Spleen (tissue), 11 donors: ENCODE data around the gene RPS27. TPM values are rescaled to one million over a fixed set of nuclear protein-coding genes. Genes with fewer than 3 reads are reported as not detected.

Experiments used
- DNase-seq: peaks from one replicate; pipeline ENCODE4 v3.0.0-alpha.2; 2020
- H3K27ac ChIP-seq, 8 donors: fragments of 200-600 bp; sonication (generic) in 7 of 8; 1 replicate in 4 of 8; 2 replicates in 4 of 8; pipeline versions ENCODE4 v1.5.0 to v1.8.0; 2016 to 2021; ENCODE audit warnings: inconsistent platforms in 4 of 8, mild to moderate bottlenecking in 4 of 8, moderate library complexity in 1 of 8
- H3K27me3 ChIP-seq, 7 donors: fragments of 200-600 bp; sonication (generic) in 6 of 7; replicated peaks in 1 of 7; 1 replicate in 4 of 7; 2 replicates in 3 of 7; pipeline versions ENCODE4 v1.5.0 to v1.8.0; 2016 to 2021; ENCODE audit warnings: inconsistent platforms in 3 of 7, mild to moderate bottlenecking in 1 of 7
- H3K36me3 ChIP-seq, 6 donors: fragments of 200-600 bp; sonication (generic) in 5 of 6; 1 replicate in 4 of 6; 2 replicates in 2 of 6; pipeline versions ENCODE4 v1.5.0 to v1.8.0; 2016 to 2021; ENCODE audit warnings: inconsistent platforms in 2 of 6
- H3K4me1 ChIP-seq, 6 donors: fragments of 200-600 bp; sonication (generic) in 5 of 6; 1 replicate in 3 of 6; 2 replicates in 3 of 6; pipeline versions ENCODE4 v1.5.0 to v1.8.0; 2016 to 2021; ENCODE audit warnings: inconsistent platforms in 3 of 6
- H3K4me3 ChIP-seq, 8 donors: fragments of 200-600 bp; sonication (generic) in 7 of 8; 1 replicate in 4 of 8; 2 replicates in 4 of 8; pipeline versions ENCODE4 v1.5.0 to v1.8.0; 2016 to 2021; ENCODE audit warnings: inconsistent platforms in 4 of 8, mild to moderate bottlenecking in 4 of 8, moderate library complexity in 2 of 8
- H3K9me3 ChIP-seq, 8 donors: fragments of 200-600 bp; sonication (generic) in 7 of 8; 1 replicate in 4 of 8; 2 replicates in 4 of 8; pipeline versions ENCODE4 v1.5.0 to v1.8.0; 2016 to 2021; ENCODE audit warnings: inconsistent platforms in 4 of 8
- POLR2A ChIP-seq, 3 donors: fragments of 450-650 bp; IDR thresholded peaks; one replicate each; pipeline ENCODE4 v1.5.1; 2017; ENCODE audit warnings: antibody characterized with exemption in 3 of 3, mild to moderate bottlenecking in 1 of 3
- POLR2AphosphoS5 ChIP-seq, 3 donors: sonication (generic); formaldehyde crosslinking; IDR thresholded peaks; one replicate each; pipeline ENCODE4 v1.5.1; 2017; ENCODE audit warnings: antibody characterized with exemption in 3 of 3
- WGBS, 5 donors: extraction: QIAGEN DNeasy Blood & Tissue Kit in 3 of 5; methylation state at CpG; one replicate each; pipeline versions ENCODE4 v1.1.5 to v1.1.7; 2013 to 2018; 5-methylcytosine and 5-hydroxymethylcytosine counted together
- intact Hi-C: fragments of 100-400 bp; cut with DNase I; formaldehyde crosslinking; loops from one replicate; pipeline ENCODE4 v1.15.0; 2023; ENCODE audit warnings: low total_unique reads
- polyA plus RNA-seq, 3 donors: library from polyadenylated mRNA; stranded (reverse); fragments of 200-250 nt; gene quantifications; one replicate each; pipeline ENCODE4 v1.2.1, GENCODE V29; 2013
- total RNA-seq, 7 donors: library from RNA; depleted of rRNA in 3 of 7; stranded (reverse); fragments of >200 nt in 3 of 7; fragmentation: NEBNext Ultra II Directional in 4 of 7; extraction: Animal tissue kit (Norgen Biotek cat#: 25700) in 4 of 7; gene quantifications; one replicate each; pipeline versions ENCODE4 v1.1.0 to v1.2.1, GENCODE V29; 2016 to 2021
- TF ChIP-seq, protein P1 (sequence below), 11 experiments: fragments of 200-600 bp in 7 of 11; fragments of 450-650 bp in 4 of 11; sonication (generic) in 4 of 11; IDR thresholded peaks in 8 of 11; conservative IDR thresholded peaks in 3 of 11; 1 replicate in 7 of 11; 2 replicates in 4 of 11; pipeline versions ENCODE4 v1.4.0 to v1.8.0; 2016 to 2021; ENCODE audit warnings: antibody characterized with exemption in 11 of 11, inconsistent platforms in 4 of 11, mild to moderate bottlenecking in 1 of 11
- donor health status: healthy with polysubstance abuse.
- donor health status: DM: no; HTN: no; CAD: no; lungs with moderate emphysema.
- donor health status: DM: no; HTN: no; CAD: no.
- donor health status: Bipolar disorder and iron deficiency.
- donor health status: healthy.
- donor health status: DM: no; HTN: no; CAD: no.
- donor health status: DM: yes; HTN: yes; CAD: no.

RPS27 gene
- total and polyA plus RNA-seq, 10 donors: 1,398 to 23,475 (median 2,447) TPM

DNA sequence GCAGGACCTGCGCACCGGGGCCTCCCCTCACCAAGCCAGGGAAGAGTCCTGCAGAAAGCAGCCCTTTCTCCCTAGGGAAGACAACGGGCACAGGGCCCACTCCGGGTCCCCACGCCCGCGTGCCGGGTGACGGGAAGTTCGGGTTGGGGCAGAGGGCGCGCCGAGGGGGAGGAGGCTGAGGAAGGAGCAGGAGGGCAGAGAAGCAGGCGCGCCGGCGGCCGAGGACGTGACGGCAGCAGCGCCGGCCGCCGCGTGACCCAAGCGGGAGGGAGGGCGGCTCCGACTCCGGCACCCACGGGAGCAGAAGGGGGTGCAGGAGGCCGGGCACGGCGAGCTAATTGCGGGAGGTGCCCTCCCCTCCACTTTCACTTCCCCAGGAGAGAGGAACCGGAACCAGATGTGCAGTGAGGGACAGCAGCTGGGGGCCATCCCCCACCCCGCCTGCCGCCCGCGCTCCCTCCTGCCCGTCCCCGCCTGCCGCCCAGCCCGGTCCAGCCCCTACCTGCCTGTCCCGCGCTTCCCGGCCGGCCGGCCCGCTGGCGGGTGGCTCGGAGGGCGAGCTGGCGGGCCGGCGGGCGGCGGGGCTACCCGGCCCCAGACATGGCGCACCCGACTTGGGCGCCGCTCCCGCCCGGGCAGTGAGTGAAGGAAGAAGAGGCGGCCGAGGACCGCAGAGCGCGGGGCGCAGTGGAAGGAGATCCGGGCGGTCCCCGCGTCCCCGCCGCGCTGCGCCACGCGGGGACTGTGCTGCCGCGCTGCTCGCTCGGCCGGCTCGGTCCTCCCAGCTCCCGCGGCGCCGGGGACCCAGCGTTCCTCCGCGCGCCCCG, 44.6 kb upstream of the RPS27 start:
- TF ChIP-seq, protein P1, sequence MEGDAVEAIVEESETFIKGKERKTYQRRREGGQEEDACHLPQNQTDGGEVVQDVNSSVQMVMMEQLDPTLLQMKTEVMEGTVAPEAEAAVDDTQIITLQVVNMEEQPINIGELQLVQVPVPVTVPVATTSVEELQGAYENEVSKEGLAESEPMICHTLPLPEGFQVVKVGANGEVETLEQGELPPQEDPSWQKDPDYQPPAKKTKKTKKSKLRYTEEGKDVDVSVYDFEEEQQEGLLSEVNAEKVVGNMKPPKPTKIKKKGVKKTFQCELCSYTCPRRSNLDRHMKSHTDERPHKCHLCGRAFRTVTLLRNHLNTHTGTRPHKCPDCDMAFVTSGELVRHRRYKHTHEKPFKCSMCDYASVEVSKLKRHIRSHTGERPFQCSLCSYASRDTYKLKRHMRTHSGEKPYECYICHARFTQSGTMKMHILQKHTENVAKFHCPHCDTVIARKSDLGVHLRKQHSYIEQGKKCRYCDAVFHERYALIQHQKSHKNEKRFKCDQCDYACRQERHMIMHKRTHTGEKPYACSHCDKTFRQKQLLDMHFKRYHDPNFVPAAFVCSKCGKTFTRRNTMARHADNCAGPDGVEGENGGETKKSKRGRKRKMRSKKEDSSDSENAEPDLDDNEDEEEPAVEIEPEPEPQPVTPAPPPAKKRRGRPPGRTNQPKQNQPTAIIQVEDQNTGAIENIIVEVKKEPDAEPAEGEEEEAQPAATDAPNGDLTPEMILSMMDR (IDR thresholded peaks at IDR 0.05 in 8 of 11, conservative IDR thresholded peaks at IDR 0.05 in 3 of 11): no peak
- TF ChIP-seq POLR2A (IDR thresholded peaks at IDR 0.05) (peak in 2 of 3 donors; percentile 14 to 20), POLR2AphosphoS5 (IDR thresholded peaks at IDR 0.05) (peak; percentile 93 to 97 (median 94))
- peak overlapping the region; percentile 96 to 100 (median 99) for H3K27ac ChIP-seq
- H3K27me3 ChIP-seq: no peaks in the 10 kb centered on the region
- H3K9me3 ChIP-seq: no peaks in the 10 kb centered on the region
- DNase-seq: peak; percentile 99
- intact Hi-C loops: no loop called here
- 0 to 1% (median 0%) methylated on average over 18 to 95 of the region's 95 CpGs for WGBS, 5 donors
- H3K4me3 ChIP-seq: peak overlapping the region; percentile 74 to 99 (median 90)
- H3K4me1 ChIP-seq: peaks cover 14 to 93% (median 49%) of the 10 kb centered on the region in 6 donors
- H3K36me3 ChIP-seq: peaks cover 0 to 73% (median 64%) of the 10 kb centered on the region in 6 donors

DNA sequence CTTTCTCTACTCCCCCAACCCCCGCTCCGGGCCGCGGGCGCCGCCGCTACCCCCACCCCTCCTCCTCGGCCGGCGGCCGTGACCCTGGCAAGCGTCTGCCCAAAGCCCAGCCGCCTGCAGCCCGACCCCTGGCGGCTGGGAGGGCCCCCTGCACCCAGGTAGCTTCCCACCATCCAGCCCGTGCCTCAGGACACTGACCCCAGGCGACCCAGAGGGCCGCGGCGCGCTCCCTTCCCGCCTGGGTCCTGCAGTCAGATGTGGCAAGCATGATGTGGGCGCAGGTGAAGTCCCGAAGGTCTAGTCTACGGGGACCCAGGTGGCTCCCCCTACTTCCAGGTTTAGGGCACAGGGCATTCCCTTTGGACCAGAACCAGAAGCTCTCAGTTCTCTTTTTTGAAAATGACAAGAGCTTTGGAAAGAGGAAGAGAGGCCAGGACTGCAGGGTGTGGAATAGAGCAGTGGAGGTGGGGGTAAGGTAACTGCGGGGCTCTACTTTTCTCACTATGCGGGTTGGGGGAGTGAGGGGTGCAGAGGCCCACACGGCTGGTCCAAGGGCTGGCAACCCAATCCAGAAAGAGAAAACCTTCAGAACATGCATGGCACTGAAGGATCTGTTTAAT, 43.8 kb upstream of the RPS27 start, which contains the start of gene DENND4B:
TSS of gene DENND4B (minus strand) at position 97 of the 620 bp plus-strand sequence. CDS start 2,344 bp downstream, outside the sequence.
- 6 to 12% (median 11%) methylated on average over 16 to 28 of the region's 28 CpGs for WGBS, 5 donors

GRCh38 chr1:153951183-153951582, 39.4 kb upstream of the RPS27 start:
- no peaks in the 10 kb centered on the region for H3K27me3 ChIP-seq
- peak in 1 of 3 donors; percentile 12 for TF ChIP-seq POLR2AphosphoS5 (IDR thresholded peaks at IDR 0.05)
- TF ChIP-seq, protein P1 (IDR thresholded peaks at IDR 0.05 in 8 of 11, conservative IDR thresholded peaks at IDR 0.05 in 3 of 11): no peak
- H3K4me1 ChIP-seq: peaks cover 19 to 80% (median 37%) of the 10 kb centered on the region in 6 donors
- H3K27ac ChIP-seq: peak overlapping the region in 1 of 8 donors; percentile 27
- WGBS, 5 donors: 90 to 96% (median 91%) methylated on average over 11 of the region's 11 CpGs
- no peak overlapping the region for H3K4me3 ChIP-seq
- H3K36me3 ChIP-seq: peaks cover 0 to 82% (median 72%) of the 10 kb centered on the region in 6 donors
- H3K9me3 ChIP-seq: no peaks in the 10 kb centered on the region
- DNase-seq: no peak
- intact Hi-C loops: no loop called here

More for the DNA sequence above, 43.8 kb upstream of the RPS27 start, which contains the start of gene DENND4B:
- Histone ChIP-seq H3K9me3 (no peaks in the 10 kb centered on the region), H3K27ac (peak within 1 kb of the TSS; percentile 96 to 100 (median 99)), H3K36me3 (peaks cover 0 to 73% (median 64%) of the 10 kb centered on the region in 6 donors), H3K4me3 (peak within 1 kb of the TSS; percentile 74 to 99 (median 90)), H3K4me1 (peaks cover 14 to 86% (median 48%) of the 10 kb centered on the region in 6 donors), H3K27me3 (no peaks in the 10 kb centered on the region)
- TF ChIP-seq POLR2A (IDR thresholded peaks at IDR 0.05): no peak
- TF ChIP-seq, protein P1 (IDR thresholded peaks at IDR 0.05 in 8 of 11, conservative IDR thresholded peaks at IDR 0.05 in 3 of 11): peak; percentile 92 to 99 (median 97)
- TF ChIP-seq POLR2AphosphoS5 (IDR thresholded peaks at IDR 0.05): peak; percentile 76 to 89 (median 79)
- intact Hi-C loops: no loop called here
- peak; percentile 96 for DNase-seq
